GM19468 (cell line): ENCODE measurements around the gene TGFB2.
"Not testable (repeated sequence)": the region's sequence is repeated elsewhere in the genome, so short reads cannot be mapped to it uniquely, and the experiment has no call there.

Source experiments
- ATAC-seq: cut with Tn5 transposase; IDR thresholded peaks from one replicate; pipeline ENCODE4 v1.9.1; 2021; ENCODE audit warnings: mild to moderate bottlenecking, moderate library complexity, moderate number of reproducible peaks; ENCODE audit not compliant: unreplicated experiment; ENCODE audit errors: extremely low read depth

The TGFB2 gene

GRCh38 chr1:218344814-218345672 lies at the start of gene TGFB2:
Gene TGFB2, plus strand, starts transcription at chr1:218345336. Its CDS starts 1,366 bp downstream, at chr1:218346702.
- ATAC-seq: no peak

DNA sequence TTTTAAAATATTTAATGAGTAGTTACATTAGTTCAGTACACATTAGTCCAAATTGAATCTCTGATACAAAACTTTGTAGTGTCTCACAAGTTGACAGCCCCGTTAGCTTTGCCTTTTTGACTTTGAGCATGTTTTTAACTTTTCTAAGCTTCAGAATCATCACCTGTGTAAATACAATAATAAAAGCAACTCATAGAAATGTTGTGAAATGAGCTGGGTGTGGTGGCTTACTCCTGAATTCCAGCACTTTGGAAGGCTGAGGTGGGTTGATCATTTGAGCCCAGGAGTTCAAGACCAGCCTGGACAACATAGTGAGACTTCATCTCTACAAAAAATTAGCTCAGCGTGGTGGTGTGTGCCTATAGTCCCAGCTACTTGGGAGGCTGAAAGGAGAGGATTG lies 49.0 kb upstream of the TGFB2 start:
- ATAC-seq: no peak

DNA sequence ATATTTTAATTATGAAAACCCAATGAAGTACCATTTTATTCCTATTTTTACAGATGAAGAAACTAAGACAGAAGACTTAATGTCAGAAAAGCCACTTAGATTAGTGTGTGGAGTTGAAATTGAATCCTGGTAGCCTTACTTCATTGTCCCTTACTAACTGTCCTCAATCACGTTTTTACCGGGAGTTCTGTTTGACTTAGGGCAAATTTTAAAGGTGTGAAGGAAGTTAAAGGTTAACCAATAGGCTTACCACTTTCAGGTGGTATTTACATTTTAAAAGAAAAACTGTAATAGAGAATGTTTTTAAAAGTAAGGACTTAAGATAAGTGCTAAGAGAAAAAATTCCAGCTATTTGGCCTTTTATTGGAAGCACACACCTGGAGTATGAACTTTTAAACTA lies 47.7 kb upstream of the TGFB2 start:
- ATAC-seq: no peak

DNA sequence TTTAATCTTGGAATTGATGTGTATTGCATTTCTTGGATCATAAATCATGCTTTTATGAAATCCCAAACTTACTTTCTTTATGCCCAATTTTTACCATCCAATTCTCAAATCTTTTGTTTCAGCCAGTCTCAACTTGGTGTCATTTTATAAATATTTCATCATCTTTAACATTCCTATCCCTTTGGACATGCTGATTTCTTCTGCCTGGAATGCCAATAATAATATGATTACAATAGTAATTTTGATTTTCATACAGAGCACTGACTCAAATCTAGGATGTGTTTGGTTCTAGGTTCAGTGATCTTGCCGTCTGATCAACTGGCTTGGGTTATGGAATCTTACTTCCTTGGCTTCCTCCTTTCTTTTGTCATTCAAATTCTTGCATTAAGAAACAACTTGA lies 47.3 kb upstream of the TGFB2 start:
- no peak for ATAC-seq

DNA sequence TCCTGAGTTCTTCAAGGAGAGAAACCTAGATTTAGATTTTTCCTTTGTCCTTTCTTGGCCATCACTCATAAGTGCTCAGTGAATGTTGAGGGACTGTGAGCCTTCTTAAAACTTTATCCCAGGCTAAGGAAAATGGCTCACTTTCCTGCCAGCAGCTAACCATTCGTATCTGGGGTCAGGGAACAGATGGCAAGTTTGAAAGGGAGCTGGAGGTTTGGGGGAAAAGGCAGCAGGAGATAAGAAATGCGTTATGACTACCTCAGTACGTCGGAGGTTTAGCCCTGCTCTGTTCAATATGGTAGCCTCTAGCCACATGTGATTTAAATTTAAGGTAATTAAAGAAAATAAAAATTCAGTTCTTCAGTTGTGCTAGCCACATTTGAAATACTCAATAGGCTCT lies 46.7 kb upstream of the TGFB2 start:
- ATAC-seq: no peak

- ATAC-seq: no peak
Observed at GRCh38 chr1:218299416-218299815, 45.7 kb upstream of the TGFB2 start.

DNA sequence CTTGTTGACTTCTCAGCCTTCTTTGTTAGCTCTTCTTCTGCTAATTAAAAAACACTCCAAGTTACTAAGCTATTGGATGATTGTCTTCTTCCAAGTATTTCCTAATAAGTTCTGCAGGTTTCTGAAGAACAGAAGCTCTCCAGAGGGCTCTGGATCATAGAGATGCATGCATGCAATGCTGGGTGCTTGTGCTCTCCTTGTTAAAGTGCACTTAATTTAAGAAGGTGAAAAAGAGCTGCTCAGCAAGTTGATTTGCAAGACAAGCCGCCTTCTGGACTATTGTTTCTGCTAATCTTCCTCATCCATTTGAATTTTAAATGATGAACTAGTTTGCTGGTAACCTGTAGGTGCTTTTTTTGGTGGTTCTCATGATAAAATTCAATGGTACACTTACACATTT lies 43.9 kb upstream of the TGFB2 start:
- ATAC-seq: no peak

DNA sequence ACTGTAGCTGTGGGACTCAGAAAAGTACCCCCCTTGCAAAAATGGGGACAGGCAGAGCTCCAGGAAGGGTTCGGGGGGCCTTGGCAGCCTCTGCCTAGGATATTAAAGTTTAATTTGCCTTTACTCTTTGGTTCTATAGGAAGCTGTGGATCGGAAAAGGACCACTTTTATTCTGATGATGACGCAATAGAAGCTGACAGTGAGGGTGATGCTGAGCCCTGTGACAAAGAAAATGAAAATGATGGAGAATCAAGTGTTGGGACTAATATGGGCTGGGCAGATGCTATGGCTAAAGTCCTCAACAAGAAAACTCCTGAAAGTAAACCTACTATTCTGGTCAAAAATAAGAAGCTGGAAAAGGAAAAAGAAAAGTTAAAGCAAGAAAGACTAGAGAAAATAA lies 43.0 kb upstream of the TGFB2 start:
- ATAC-seq: no peak

GRCh38 chr1:218303176-218303879 lies 41.8 kb upstream of the TGFB2 start:
- ATAC-seq: no peak

- peak; percentile 64 for ATAC-seq
Observed at GRCh38 chr1:218304281-218305039, 40.7 kb upstream of the TGFB2 start.

GRCh38 chr1:218305472-218306064 lies 39.6 kb upstream of the TGFB2 start:
- ATAC-seq: no peak

DNA sequence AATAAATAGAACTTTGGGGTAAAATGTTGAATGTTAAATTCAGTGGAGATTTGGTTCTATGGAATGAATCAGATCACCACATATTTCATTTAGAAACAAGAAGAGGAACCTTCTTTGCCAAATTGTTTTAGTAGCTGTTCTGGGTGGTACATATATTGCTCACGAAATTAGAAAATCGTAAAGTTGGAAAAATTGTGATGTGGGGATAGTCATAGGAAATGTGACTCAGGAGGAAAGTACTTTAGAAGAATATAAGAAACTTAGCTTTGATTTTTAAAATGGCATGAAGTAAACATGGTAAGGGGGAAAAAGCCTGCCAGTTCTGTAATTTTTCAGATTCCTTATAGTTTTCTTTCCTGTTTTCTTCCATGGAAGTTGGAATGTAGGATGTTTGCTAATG lies 32.6 kb upstream of the TGFB2 start:
- no peak for ATAC-seq

- ATAC-seq: no peak
Observed at GRCh38 chr1:218314316-218314715, 30.8 kb upstream of the TGFB2 start.

GRCh38 chr1:218315638-218316037 lies 29.5 kb upstream of the TGFB2 start:
- no peak for ATAC-seq

DNA sequence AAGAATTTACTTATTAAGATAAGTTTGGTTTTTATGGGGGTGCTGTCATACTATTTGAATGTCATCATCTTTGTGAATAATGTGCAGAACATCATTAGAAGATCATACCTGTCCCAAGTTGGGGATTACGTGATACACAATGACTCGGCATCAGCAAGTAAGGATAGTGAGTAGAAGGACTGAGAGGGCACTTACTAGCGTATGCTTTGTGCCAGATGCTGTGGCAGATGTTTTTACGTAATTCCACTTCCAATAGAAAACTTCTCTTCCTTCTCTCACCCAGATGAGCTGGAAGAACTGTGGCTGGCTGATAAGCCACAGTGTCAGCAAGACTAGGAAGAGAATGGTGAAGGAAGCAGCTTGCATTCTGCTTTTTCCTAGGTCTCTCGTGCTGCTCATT lies 28.1 kb upstream of the TGFB2 start:
- ATAC-seq: no peak

- ATAC-seq: not testable (repeated sequence)
Observed at GRCh38 chr1:218320182-218320581, 25.0 kb upstream of the TGFB2 start.

DNA sequence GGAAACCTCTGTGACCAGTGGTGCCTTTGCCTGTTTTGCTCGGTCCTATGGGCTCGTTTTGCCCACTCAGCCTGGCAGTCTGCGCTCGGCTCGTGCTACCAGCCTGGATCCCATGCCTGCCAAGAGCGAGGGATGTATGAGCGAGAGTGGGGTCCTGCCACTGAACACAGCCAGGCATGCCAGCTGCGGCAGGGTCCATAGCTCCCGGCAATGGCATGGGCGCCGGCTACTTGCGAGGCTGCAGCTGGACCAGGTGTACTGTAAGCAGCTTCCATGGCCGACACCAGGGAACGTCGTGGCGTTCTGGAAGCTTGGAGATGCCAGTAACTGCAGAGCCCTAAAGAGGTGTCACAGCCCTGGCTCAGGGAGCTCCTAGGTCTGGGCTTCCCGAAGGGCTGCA lies 22.4 kb upstream of the TGFB2 start:
- ATAC-seq: no peak

DNA sequence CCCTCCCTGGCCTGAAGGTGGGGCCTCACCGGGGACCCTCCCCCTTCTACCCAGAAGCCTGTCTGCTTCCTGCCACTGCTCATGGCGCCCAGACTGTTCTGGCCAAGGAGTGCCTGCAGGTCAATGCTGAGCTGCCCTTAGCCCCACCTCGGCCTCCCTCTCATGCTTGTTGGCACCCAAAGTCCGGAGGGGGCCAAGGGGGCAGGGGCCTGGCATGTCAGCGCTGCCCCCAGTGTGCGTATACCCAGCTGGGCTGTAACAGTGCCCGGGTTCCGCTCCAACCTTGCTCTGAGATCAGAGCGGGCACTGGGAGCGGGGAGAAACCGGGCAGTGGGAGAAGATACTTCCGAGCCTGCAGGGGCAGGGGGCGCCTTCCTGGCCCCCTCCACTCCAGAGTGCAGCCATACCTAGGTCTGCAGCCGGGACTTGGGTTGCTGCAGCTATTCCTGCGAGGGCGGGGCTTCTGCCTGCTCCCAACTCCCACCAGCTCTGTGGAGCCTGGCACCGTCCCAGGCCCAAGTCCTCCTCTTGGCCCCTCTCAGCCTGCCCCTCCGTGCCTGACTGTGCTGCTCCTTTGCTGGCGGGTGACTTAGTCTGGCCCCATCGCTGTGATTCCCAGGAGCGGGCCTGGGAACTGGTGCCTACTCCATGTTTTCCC lies 21.4 kb upstream of the TGFB2 start:
- ATAC-seq: no peak

- ATAC-seq: no peak
Observed at GRCh38 chr1:218324226-218324580, 20.9 kb upstream of the TGFB2 start.

DNA sequence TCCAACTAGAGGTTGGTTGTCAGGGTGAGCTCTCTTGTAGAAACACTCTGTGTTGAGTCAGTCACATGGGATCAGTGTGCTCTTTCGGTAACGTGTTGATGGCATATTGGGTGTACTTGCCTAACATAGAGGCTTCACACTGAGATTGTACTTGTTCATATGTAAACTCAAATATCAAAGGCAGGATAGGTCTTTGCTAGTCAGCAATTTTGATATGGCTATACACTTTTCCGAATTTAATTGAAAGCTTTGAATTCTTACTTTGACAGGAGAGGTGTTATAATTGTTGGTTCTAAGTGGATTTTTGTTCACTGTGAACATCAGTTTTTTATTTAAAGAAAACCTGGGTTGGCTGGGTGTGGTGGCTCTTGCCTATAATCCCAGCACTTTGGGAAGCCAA lies 16.4 kb upstream of the TGFB2 start:
- ATAC-seq: no peak
